Measurements from ENCODE around the gene NRM. TPM values are rescaled to one million over a fixed set of nuclear protein-coding genes. Genes with fewer than 3 reads are reported as not detected.
A peak's percentile ranks its signal among the peaks of the same experiment; 100 is the strongest.

NRM gene
- polyA plus RNA-seq, 1 donor from 2014 or later: 7.1 TPM

- H3K9me2 ChIP-seq (ENCODE audit: insufficient read depth, low read length): no peaks in the 10 kb centered on the region
- H3K9ac ChIP-seq (ENCODE audit: low read length): peak overlapping the region; percentile 70
- H3K4me3 ChIP-seq (ENCODE audit: low read length): peak overlapping the region; percentile 76
- peaks cover 39% of the 10 kb centered on the region for H3K79me2 ChIP-seq (replicated peaks; ENCODE audit: insufficient read depth, low read length)
- H3K27me3 ChIP-seq (ENCODE audit: insufficient read depth, low read depth, low read length): no peaks in the 10 kb centered on the region
- no peaks in the 10 kb centered on the region for H3K36me3 ChIP-seq (ENCODE audit: insufficient read depth, low read length)
- H3F3A ChIP-seq (ENCODE audit: insufficient read depth, low read length, poor library complexity, severe bottlenecking): peaks cover 5% of the 10 kb centered on the region
- TF ChIP-seq, protein P1, sequence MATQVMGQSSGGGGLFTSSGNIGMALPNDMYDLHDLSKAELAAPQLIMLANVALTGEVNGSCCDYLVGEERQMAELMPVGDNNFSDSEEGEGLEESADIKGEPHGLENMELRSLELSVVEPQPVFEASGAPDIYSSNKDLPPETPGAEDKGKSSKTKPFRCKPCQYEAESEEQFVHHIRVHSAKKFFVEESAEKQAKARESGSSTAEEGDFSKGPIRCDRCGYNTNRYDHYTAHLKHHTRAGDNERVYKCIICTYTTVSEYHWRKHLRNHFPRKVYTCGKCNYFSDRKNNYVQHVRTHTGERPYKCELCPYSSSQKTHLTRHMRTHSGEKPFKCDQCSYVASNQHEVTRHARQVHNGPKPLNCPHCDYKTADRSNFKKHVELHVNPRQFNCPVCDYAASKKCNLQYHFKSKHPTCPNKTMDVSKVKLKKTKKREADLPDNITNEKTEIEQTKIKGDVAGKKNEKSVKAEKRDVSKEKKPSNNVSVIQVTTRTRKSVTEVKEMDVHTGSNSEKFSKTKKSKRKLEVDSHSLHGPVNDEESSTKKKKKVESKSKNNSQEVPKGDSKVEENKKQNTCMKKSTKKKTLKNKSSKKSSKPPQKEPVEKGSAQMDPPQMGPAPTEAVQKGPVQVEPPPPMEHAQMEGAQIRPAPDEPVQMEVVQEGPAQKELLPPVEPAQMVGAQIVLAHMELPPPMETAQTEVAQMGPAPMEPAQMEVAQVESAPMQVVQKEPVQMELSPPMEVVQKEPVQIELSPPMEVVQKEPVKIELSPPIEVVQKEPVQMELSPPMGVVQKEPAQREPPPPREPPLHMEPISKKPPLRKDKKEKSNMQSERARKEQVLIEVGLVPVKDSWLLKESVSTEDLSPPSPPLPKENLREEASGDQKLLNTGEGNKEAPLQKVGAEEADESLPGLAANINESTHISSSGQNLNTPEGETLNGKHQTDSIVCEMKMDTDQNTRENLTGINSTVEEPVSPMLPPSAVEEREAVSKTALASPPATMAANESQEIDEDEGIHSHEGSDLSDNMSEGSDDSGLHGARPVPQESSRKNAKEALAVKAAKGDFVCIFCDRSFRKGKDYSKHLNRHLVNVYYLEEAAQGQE (IDR thresholded peaks at IDR 0.05; ENCODE audit: borderline replicate concordance): peak; percentile 33
- TF ChIP-seq, protein P2, sequence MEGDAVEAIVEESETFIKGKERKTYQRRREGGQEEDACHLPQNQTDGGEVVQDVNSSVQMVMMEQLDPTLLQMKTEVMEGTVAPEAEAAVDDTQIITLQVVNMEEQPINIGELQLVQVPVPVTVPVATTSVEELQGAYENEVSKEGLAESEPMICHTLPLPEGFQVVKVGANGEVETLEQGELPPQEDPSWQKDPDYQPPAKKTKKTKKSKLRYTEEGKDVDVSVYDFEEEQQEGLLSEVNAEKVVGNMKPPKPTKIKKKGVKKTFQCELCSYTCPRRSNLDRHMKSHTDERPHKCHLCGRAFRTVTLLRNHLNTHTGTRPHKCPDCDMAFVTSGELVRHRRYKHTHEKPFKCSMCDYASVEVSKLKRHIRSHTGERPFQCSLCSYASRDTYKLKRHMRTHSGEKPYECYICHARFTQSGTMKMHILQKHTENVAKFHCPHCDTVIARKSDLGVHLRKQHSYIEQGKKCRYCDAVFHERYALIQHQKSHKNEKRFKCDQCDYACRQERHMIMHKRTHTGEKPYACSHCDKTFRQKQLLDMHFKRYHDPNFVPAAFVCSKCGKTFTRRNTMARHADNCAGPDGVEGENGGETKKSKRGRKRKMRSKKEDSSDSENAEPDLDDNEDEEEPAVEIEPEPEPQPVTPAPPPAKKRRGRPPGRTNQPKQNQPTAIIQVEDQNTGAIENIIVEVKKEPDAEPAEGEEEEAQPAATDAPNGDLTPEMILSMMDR (IDR thresholded peaks at IDR 0.05; ENCODE audit: poor library complexity, severe bottlenecking): no peak
- peak overlapping the region; percentile 92 for H2AFZ ChIP-seq (ENCODE audit: low read depth, low read length)
- peak overlapping the region; percentile 91 for H3K4me2 ChIP-seq (ENCODE audit: low read length)
- peak overlapping the region; percentile 88 for H3K27ac ChIP-seq (ENCODE audit: low read length)
- no peaks in the 10 kb centered on the region for H3K9me3 ChIP-seq (ENCODE audit: low read length)
- peaks cover 4% of the 10 kb centered on the region for H4K20me1 ChIP-seq (ENCODE audit: insufficient read depth)
Measured at GRCh38 chr6:30716879-30717128, 26.0 kb upstream of the NRM start.

DNA sequence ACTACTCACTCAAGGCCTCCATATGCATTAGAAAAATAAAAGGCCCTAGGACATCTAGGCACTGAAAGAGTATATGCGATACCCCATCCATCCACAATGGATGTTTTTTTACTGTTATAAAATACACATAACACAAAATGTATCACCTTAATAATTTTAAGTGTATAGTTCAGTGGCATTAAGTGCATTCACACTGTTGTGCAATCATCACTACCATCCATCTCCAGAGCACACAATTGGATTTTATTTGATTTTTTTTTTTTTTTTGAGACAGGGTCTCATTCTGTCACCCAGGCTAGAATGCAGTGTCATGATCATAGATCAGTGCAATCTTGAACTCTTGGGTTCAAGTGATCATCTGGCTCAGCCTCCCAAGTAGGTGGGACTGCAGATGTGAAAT lies 23.5 kb upstream of the NRM start:
- no peak for TF ChIP-seq RAD21 (conservative IDR thresholded peaks at IDR 0.05)
- no peak for TF ChIP-seq POLR2AphosphoS5 (IDR thresholded peaks at IDR 0.05)
- TF ChIP-seq EZH2 (IDR thresholded peaks at IDR 0.05; ENCODE audit: borderline replicate concordance, insufficient read depth, low read length, poor library complexity, severe bottlenecking): no peak
- no peak for TF ChIP-seq SMC3 (conservative IDR thresholded peaks at IDR 0.05; ENCODE audit: poor library complexity)
- no peak for TF ChIP-seq TAF1 (IDR thresholded peaks at IDR 0.05; ENCODE audit: low read depth)
- no peak for TF ChIP-seq EP300 (conservative IDR thresholded peaks at IDR 0.05; ENCODE audit: poor library complexity, severe bottlenecking)
- TF ChIP-seq, protein P1 (IDR thresholded peaks at IDR 0.05; ENCODE audit: borderline replicate concordance): no peak
- no peak for TF ChIP-seq MXI1 (conservative IDR thresholded peaks at IDR 0.05; ENCODE audit: poor library complexity, severe bottlenecking)
- TF ChIP-seq, protein P2 (IDR thresholded peaks at IDR 0.05; ENCODE audit: poor library complexity, severe bottlenecking): no peak
- no peak overlapping the region for H2AFZ ChIP-seq (ENCODE audit: low read depth, low read length)
- H4K20me1 ChIP-seq (ENCODE audit: insufficient read depth): no peaks in the 10 kb centered on the region
- no peaks in the 10 kb centered on the region for H3K9me2 ChIP-seq (ENCODE audit: insufficient read depth, low read length)
- no peaks in the 10 kb centered on the region for H3K36me3 ChIP-seq (ENCODE audit: insufficient read depth, low read length)
- peaks cover 26% of the 10 kb centered on the region for H3K79me2 ChIP-seq (replicated peaks; ENCODE audit: insufficient read depth, low read length)
- H3F3A ChIP-seq (ENCODE audit: insufficient read depth, low read length, poor library complexity, severe bottlenecking): no peaks in the 10 kb centered on the region
- H3K27ac ChIP-seq (ENCODE audit: low read length): no peak overlapping the region
- no peaks in the 10 kb centered on the region for H3K27me3 ChIP-seq (ENCODE audit: insufficient read depth, low read depth, low read length)
- H3K9ac ChIP-seq (ENCODE audit: low read length): no peak overlapping the region
- no peaks in the 10 kb centered on the region for H3K9me3 ChIP-seq (ENCODE audit: low read length)
- no peak overlapping the region for H3K4me2 ChIP-seq (ENCODE audit: low read length)
- H3K4me3 ChIP-seq (ENCODE audit: low read length): no peak overlapping the region
